Measurements from ENCODE around the gene ZEB1.
"Not testable (repeated sequence)": the region's sequence is repeated elsewhere in the genome, so short reads cannot be mapped to it uniquely, and the experiment has no call there.

ZEB1 gene

GRCh38 chr10:31528831-31529230 is 209.8 kb downstream of the ZEB1 start:
- Histone ChIP-seq H3K27me3 (ENCODE audit: control insufficient read depth, insufficient read depth, low read length) (no peaks in the 10 kb centered on the region), H3K36me3 (ENCODE audit: control insufficient read depth, insufficient read depth, low read length) (peaks cover 8% of the 10 kb centered on the region), H3K4me1 (ENCODE audit: control insufficient read depth, insufficient read depth, low read length) (no peaks in the 10 kb centered on the region), H3K4me3 (ENCODE audit: low read length) (no peak overlapping the region), H3K27ac (ENCODE audit: low read depth, low read length) (no peak overlapping the region), H3K9ac (ENCODE audit: low read length) (no peak overlapping the region)

GRCh38 chr10:31536302-31536701 is 217.3 kb downstream of the ZEB1 start:
- no peaks in the 10 kb centered on the region for H3K27me3 ChIP-seq (ENCODE audit: control insufficient read depth, insufficient read depth, low read length)
- no peak overlapping the region for H3K9ac ChIP-seq (ENCODE audit: low read length)
- no peak overlapping the region for H3K4me3 ChIP-seq (ENCODE audit: low read length)
- H3K27ac ChIP-seq (ENCODE audit: low read depth, low read length): no peak overlapping the region
- no peaks in the 10 kb centered on the region for H3K36me3 ChIP-seq (ENCODE audit: control insufficient read depth, insufficient read depth, low read length)
- peaks cover 3% of the 10 kb centered on the region for H3K4me1 ChIP-seq (ENCODE audit: control insufficient read depth, insufficient read depth, low read length)

- H3K4me3 ChIP-seq (ENCODE audit: low read length): no peak overlapping the region
- H3K27ac ChIP-seq (ENCODE audit: low read depth, low read length): no peak overlapping the region
- H3K36me3 ChIP-seq (ENCODE audit: control insufficient read depth, insufficient read depth, low read length): no peaks in the 10 kb centered on the region
- H3K27me3 ChIP-seq (ENCODE audit: control insufficient read depth, insufficient read depth, low read length): no peaks in the 10 kb centered on the region
- no peak overlapping the region for H3K9ac ChIP-seq (ENCODE audit: low read length)
- no peaks in the 10 kb centered on the region for H3K4me1 ChIP-seq (ENCODE audit: control insufficient read depth, insufficient read depth, low read length)
These were observed 230.9 kb downstream of the ZEB1 start for GRCh38 chr10:31549896-31550295.

GRCh38 chr10:31554556-31554955 is 235.5 kb downstream of the ZEB1 start:
- Histone ChIP-seq H3K4me1 (ENCODE audit: control insufficient read depth, insufficient read depth, low read length) (no peaks in the 10 kb centered on the region), H3K27ac (ENCODE audit: low read depth, low read length) (no peak overlapping the region), H3K27me3 (ENCODE audit: control insufficient read depth, insufficient read depth, low read length) (no peaks in the 10 kb centered on the region), H3K4me3 (ENCODE audit: low read length) (no peak overlapping the region), H3K9ac (ENCODE audit: low read length) (no peak overlapping the region), H3K36me3 (ENCODE audit: control insufficient read depth, insufficient read depth, low read length) (no peaks in the 10 kb centered on the region)

GRCh38 chr10:31557854-31558253 is 238.8 kb downstream of the ZEB1 start:
- no peak overlapping the region for H3K9ac ChIP-seq (ENCODE audit: low read length)
- no peak overlapping the region for H3K4me3 ChIP-seq (ENCODE audit: low read length)
- H3K27ac ChIP-seq (ENCODE audit: low read depth, low read length): no peak overlapping the region
- H3K4me1 ChIP-seq (ENCODE audit: control insufficient read depth, insufficient read depth, low read length): no peaks in the 10 kb centered on the region
- H3K36me3 ChIP-seq (ENCODE audit: control insufficient read depth, insufficient read depth, low read length): no peaks in the 10 kb centered on the region
- no peaks in the 10 kb centered on the region for H3K27me3 ChIP-seq (ENCODE audit: control insufficient read depth, insufficient read depth, low read length)

GRCh38 chr10:31568252-31568861 is 249.3 kb downstream of the ZEB1 start:
- H3K9ac ChIP-seq (ENCODE audit: low read length); H3K4me1 ChIP-seq (ENCODE audit: control insufficient read depth, insufficient read depth, low read length); H3K27me3 ChIP-seq (ENCODE audit: control insufficient read depth, insufficient read depth, low read length); H3K36me3 ChIP-seq (ENCODE audit: control insufficient read depth, insufficient read depth, low read length); H3K4me3 ChIP-seq (ENCODE audit: low read length); H3K27ac ChIP-seq (ENCODE audit: low read depth, low read length): not testable (repeated sequence)

GRCh38 chr10:31574577-31574976 is 255.6 kb downstream of the ZEB1 start:
- Histone ChIP-seq H3K4me1 (ENCODE audit: control insufficient read depth, insufficient read depth, low read length) (no peaks in the 10 kb centered on the region), H3K27ac (ENCODE audit: low read depth, low read length) (no peak overlapping the region), H3K9ac (ENCODE audit: low read length) (no peak overlapping the region), H3K36me3 (ENCODE audit: control insufficient read depth, insufficient read depth, low read length) (no peaks in the 10 kb centered on the region), H3K27me3 (ENCODE audit: control insufficient read depth, insufficient read depth, low read length) (no peaks in the 10 kb centered on the region), H3K4me3 (ENCODE audit: low read length) (no peak overlapping the region)

GRCh38 chr10:31578181-31578852 is 259.3 kb downstream of the ZEB1 start:
- H3K4me1 ChIP-seq (ENCODE audit: control insufficient read depth, insufficient read depth, low read length): peaks cover 12% of the 10 kb centered on the region
- no peak overlapping the region for H3K27ac ChIP-seq (ENCODE audit: low read depth, low read length)
- H3K27me3 ChIP-seq (ENCODE audit: control insufficient read depth, insufficient read depth, low read length): no peaks in the 10 kb centered on the region
- H3K9ac ChIP-seq (ENCODE audit: low read length): no peak overlapping the region
- no peak overlapping the region for H3K4me3 ChIP-seq (ENCODE audit: low read length)
- H3K36me3 ChIP-seq (ENCODE audit: control insufficient read depth, insufficient read depth, low read length): no peaks in the 10 kb centered on the region

- Histone ChIP-seq H3K36me3 (ENCODE audit: control insufficient read depth, insufficient read depth, low read length) (no peaks in the 10 kb centered on the region), H3K27ac (ENCODE audit: low read depth, low read length) (no peak overlapping the region), H3K9ac (ENCODE audit: low read length) (no peak overlapping the region), H3K4me3 (ENCODE audit: low read length) (no peak overlapping the region), H3K27me3 (ENCODE audit: control insufficient read depth, insufficient read depth, low read length) (no peaks in the 10 kb centered on the region), H3K4me1 (ENCODE audit: control insufficient read depth, insufficient read depth, low read length) (peaks cover 19% of the 10 kb centered on the region)
These were observed 259.9 kb downstream of the ZEB1 start for GRCh38 chr10:31578951-31579350.

Data from rectal smooth muscle tissue (tissue), 1 donor.